ENCODE measurements around the gene GTF3A. TPM values are rescaled to one million over a fixed set of nuclear protein-coding genes. Genes with fewer than 3 reads are reported as not detected.

Gene GTF3A
- total and polyA plus RNA-seq, 2 of the 4 experiments (the other 2 are of a cell fraction): 74.1 to 116 TPM

GRCh38 chr13:27449081-27449603 is 24.7 kb downstream of the GTF3A start:
- dilution Hi-C loops (cut with HindIII; ENCODE audit: low sequenced_read_pairs, unreplicated experiment) (no loop called here), in situ Hi-C loops (cut with MboI; ENCODE audit: low sequenced_read_pairs) (no loop called here), intact Hi-C loops (cut with micrococcal nuclease) (loop anchor here (1.0 kb wide), 1 partner anchor 173 kb away; no protein-coding TSS in a partner anchor)
- no peak overlapping the region for H2BK15ac ChIP-seq (ENCODE audit: low read depth, low read length)
- H2AK5ac ChIP-seq (ENCODE audit: low read depth, low read length): peak overlapping the region; percentile 52
- TF ChIP-seq MXI1 (IDR thresholded peaks at IDR 0.05; ENCODE audit: borderline replicate concordance, low read depth, low read length): no peak
- TF ChIP-seq CTCF (conservative IDR thresholded peaks at IDR 0.05; ENCODE audit: low read depth, low read length): no peak
- TF ChIP-seq CEBPB (IDR thresholded peaks at IDR 0.05; ENCODE audit: low read depth, low read length): no peak
- no peak for TF ChIP-seq RCOR1 (IDR thresholded peaks at IDR 0.05; ENCODE audit: insufficient replicate concordance, low read length)
- TF ChIP-seq USF2 (IDR thresholded peaks at IDR 0.05; ENCODE audit: low read depth, low read length): no peak
- no peak for TF ChIP-seq RAD21 (IDR thresholded peaks at IDR 0.05; ENCODE audit: low read length)
- no peak for TF ChIP-seq RFX5 (IDR thresholded peaks at IDR 0.05; ENCODE audit: low read depth, low read length)
- TF ChIP-seq MAFK (IDR thresholded peaks at IDR 0.05; ENCODE audit: low read depth, low read length): no peak
- TF ChIP-seq MAZ (IDR thresholded peaks at IDR 0.05; ENCODE audit: borderline replicate concordance, low read depth, low read length): no peak
- peak overlapping the region; percentile 87 for H3K9ac ChIP-seq (ENCODE audit: low read depth, low read length)
- no peaks in the 10 kb centered on the region for H3K36me3 ChIP-seq (ENCODE audit: control insufficient read depth, insufficient read depth, low read length)
- H3K4ac ChIP-seq (ENCODE audit: low read depth, low read length): peak overlapping the region; percentile 67
- CTCF ChIA-PET: no interaction called here
- no peaks in the 10 kb centered on the region for H4K20me1 ChIP-seq (ENCODE audit: insufficient read depth, low read length)
- peak overlapping the region; percentile 33; the same call in 1 of the 2 replicates for H4K91ac ChIP-seq (ENCODE audit: insufficient read depth, low read depth, low read length)
- H3K23ac ChIP-seq (ENCODE audit: low read depth, low read length): peak overlapping the region; percentile 68
- H2BK5ac ChIP-seq (ENCODE audit: low read depth, low read length, poor library complexity, severe bottlenecking): peak overlapping the region; percentile 89
- no peak for DNase-seq
- H4K8ac ChIP-seq (ENCODE audit: low read depth in 2 of 2, low read length in 2 of 2): peak overlapping the region; percentile 57 to 94
- peak overlapping the region; percentile 22 for H2AK9ac ChIP-seq (replicated peaks; ENCODE audit: low read depth, low read length, poor library complexity)
- no peaks in the 10 kb centered on the region for H3K9me3 ChIP-seq (ENCODE audit: control insufficient read depth, insufficient read depth, low read length)
- peak overlapping the region; percentile 48 for H2AFZ ChIP-seq (replicated peaks; ENCODE audit: low read length, poor library complexity)
- peaks cover 7% of the 10 kb centered on the region for H3K9me1 ChIP-seq (ENCODE audit: insufficient read depth, low read length)
- peak overlapping the region; percentile 97 for H3K4me2 ChIP-seq (ENCODE audit: low read depth, low read length)
- no peak overlapping the region for H2BK120ac ChIP-seq (ENCODE audit: low read depth, low read length)
- H3K79me1 ChIP-seq (ENCODE audit: low read depth in 1 of 2, low read length in 2 of 2): peaks cover 13 to 34% of the 10 kb centered on the region in 2 experiments
- H4K5ac ChIP-seq (ENCODE audit: low read depth, low read length): peak overlapping the region; percentile 86
- peak overlapping the region; percentile 51; the same call in 1 of the 2 replicates for H3K56ac ChIP-seq (ENCODE audit: extremely low read depth, insufficient read depth, low read length)
- H3K4me3 ChIP-seq (ENCODE audit: insufficient read depth, low read depth, low read length): peak overlapping the region; percentile 74
- 39% methylated on average over 15 of the region's 15 CpGs; no CpG with 5 or more reads in 1 of the 2 experiments for WGBS, 2 experiments (ENCODE audit: extremely low coverage in 2 of 2, insufficient read length in 1 of 2)
- H3K14ac ChIP-seq (replicated peaks; ENCODE audit: low read depth, low read length): peak overlapping the region; percentile 84
- no peak overlapping the region for H2BK20ac ChIP-seq (ENCODE audit: low read depth, low read length)
- POLR2A ChIA-PET (ENCODE audit: unreplicated experiment): interaction anchor here (0.6 kb wide), 1 partner anchor 19 kb away, joined by 3 read pairs; no protein-coding TSS in a partner anchor
- no peak for ATAC-seq (ENCODE audit: low read depth)
- H3K4me1 ChIP-seq (ENCODE audit: control insufficient read depth, insufficient read depth, low read length): peaks cover 4% of the 10 kb centered on the region
- H3K27ac ChIP-seq (ENCODE audit: insufficient read depth, low read length): peak overlapping the region; percentile 22
- no peaks in the 10 kb centered on the region for H3K27me3 ChIP-seq (ENCODE audit: control insufficient read depth, insufficient read depth, low read length)
- BruUV-seq (replicated peaks): no TSS peak
- peak overlapping the region; percentile 36; the same call in 1 of the 2 replicates for H3K18ac ChIP-seq (ENCODE audit: low read depth, low read length)

Measured in IMR-90 (cell line).